ENCODE results near the gene PCDHGA6. TPM values are rescaled to one million over a fixed set of nuclear protein-coding genes. Genes with fewer than 3 reads are reported as not detected.
"Not testable (repeated sequence)": the region's sequence is repeated elsewhere in the genome, so short reads cannot be mapped to it uniquely, and the experiment has no call there.

The PCDHGA6 gene
- polyA plus RNA-seq (ENCODE audit: insufficient read length in 10 of 10) = 1 to 10 TPM; 2.4 to 5.4 (median 3.4) TPM
- long read RNA-seq, donor 1, full-length matches to known transcripts = 1 of 1 reads
- long read RNA-seq, donor 1, partial matches to known transcripts = 0 of 1 reads
- long read RNA-seq, donor 1, other reads (novel, unspliced or antisense) = 0 of 1 reads
- long read RNA-seq, donor 2, full-length matches to known transcripts = 2 of 2 reads
- long read RNA-seq, donor 2, partial matches to known transcripts = 0 of 2 reads
- long read RNA-seq, donor 2, other reads (novel, unspliced or antisense) = 0 of 2 reads
- long read RNA-seq, donor 3 = 0 reads
- long read RNA-seq, donor 4, full-length matches to known transcripts = 4 of 4 reads
- long read RNA-seq, donor 4, partial matches to known transcripts = 0 of 4 reads
- long read RNA-seq, donor 4, other reads (novel, unspliced or antisense) = 0 of 4 reads
- long read RNA-seq, donor 5, full-length matches to known transcripts = 3 of 3 reads
- long read RNA-seq, donor 5, partial matches to known transcripts = 0 of 3 reads
- long read RNA-seq, donor 5, other reads (novel, unspliced or antisense) = 0 of 3 reads
- long read RNA-seq, donor 6, full-length matches to known transcripts = 3 of 3 reads
- long read RNA-seq, donor 6, partial matches to known transcripts = 0 of 3 reads
- long read RNA-seq, donor 6, other reads (novel, unspliced or antisense) = 0 of 3 reads
- long read RNA-seq, donor 7, full-length matches to known transcripts = 4 of 4 reads
- long read RNA-seq, donor 7, partial matches to known transcripts = 0 of 4 reads
- long read RNA-seq, donor 7, other reads (novel, unspliced or antisense) = 0 of 4 reads
- long read RNA-seq, donor 8, full-length matches to known transcripts = 2 of 2 reads
- long read RNA-seq, donor 8, partial matches to known transcripts = 0 of 2 reads
- long read RNA-seq, donor 8, other reads (novel, unspliced or antisense) = 0 of 2 reads
- long read RNA-seq, donor 9, full-length matches to known transcripts = 2 of 2 reads
- long read RNA-seq, donor 9, partial matches to known transcripts = 0 of 2 reads
- long read RNA-seq, donor 9, other reads (novel, unspliced or antisense) = 0 of 2 reads

DNA sequence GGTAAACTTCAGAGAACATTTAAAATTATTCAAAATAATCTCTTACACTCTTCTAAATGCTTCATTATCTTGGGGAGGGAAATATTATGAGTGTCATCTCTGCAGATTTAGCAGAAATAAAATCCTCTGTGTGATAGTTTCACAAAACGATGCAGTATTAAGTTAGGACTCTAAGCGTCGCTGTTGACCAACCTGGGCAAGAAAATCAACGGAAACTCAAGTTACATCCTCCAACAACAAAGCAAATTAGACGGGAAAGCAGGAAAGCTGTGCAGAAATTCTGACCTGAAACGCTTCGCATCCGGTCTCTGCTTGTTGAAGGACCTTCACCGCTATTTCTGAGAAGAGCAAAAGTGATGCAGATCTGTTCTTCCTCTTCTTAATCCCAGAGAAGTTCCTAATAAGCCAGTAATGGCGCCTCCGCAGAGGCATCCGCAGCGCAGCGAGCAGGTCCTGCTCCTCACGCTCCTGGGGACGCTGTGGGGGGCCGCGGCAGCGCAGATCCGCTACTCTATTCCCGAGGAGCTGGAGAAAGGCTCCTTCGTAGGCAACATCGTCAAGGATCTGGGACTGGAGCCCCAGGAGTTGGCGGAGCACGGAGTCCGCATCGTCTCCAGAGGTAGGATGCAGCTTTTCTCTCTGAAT lies at the start of gene PCDHGA6:
TSS of gene PCDHGA6 (plus strand) at position 219 of the 645 bp plus-strand sequence. CDS start at position 412, 193 bp downstream.
- DNase-seq = peak in 1 of 3 donors; percentile 14

DNA sequence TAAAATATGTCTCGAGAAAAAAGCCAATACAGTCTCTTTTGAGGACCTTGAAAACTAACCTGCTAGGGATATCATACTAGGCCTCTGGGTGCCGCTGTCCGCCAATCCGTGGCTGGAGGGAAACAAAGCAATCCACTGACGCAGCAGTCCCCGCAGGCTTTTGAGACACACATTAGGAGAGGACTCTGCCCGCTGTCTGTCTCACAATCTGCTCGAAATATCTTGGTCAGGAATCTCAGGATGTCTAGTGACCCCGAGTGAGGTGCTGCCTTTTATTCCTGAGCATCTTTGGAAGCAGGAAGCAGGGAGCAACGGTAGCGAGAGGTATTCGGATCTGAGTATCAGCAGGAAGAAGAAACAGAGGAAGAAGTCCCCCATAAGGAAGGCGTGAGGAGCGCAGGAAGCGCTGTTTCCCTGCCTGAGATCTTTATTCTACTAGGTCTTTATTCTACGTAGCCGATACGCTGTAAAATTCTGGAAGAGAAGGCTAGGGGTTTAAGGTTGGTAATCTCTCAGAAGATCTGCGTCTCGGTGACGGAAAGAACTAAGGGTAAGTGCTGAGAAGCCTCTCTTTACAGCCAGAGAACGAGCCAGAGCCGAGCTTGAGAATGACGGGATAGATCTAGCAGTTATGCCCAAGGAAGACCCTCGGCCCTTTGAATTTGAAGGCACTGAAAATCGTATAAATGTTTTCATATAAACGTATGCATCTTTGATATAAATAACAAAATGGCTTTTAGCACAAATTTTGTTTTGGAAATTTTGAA lies 47.4 kb upstream of the PCDHGA6 start:
- DNase-seq = peak; percentile 37 to 53 (median 45)

DNA sequence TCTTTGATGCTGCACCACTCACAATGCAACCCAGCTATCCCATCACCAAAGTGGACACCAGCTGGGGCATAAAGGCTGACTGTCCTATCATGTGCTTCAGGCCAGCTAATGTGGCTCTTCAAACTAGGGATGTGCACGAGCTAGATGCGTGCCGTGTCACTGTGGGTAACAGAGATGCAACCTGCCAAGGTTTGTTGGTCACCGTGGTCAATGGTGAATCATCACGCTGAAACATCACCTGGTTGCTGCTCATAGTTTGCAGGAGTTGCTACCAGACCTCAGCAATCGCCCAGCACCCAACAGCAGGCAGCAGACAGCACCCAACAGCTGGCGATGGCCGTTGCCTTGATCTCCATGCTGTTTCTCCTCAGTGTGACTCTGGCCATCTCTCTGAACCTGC lies 45.5 kb upstream of the PCDHGA6 start:
- DNase-seq = no peak

DNA sequence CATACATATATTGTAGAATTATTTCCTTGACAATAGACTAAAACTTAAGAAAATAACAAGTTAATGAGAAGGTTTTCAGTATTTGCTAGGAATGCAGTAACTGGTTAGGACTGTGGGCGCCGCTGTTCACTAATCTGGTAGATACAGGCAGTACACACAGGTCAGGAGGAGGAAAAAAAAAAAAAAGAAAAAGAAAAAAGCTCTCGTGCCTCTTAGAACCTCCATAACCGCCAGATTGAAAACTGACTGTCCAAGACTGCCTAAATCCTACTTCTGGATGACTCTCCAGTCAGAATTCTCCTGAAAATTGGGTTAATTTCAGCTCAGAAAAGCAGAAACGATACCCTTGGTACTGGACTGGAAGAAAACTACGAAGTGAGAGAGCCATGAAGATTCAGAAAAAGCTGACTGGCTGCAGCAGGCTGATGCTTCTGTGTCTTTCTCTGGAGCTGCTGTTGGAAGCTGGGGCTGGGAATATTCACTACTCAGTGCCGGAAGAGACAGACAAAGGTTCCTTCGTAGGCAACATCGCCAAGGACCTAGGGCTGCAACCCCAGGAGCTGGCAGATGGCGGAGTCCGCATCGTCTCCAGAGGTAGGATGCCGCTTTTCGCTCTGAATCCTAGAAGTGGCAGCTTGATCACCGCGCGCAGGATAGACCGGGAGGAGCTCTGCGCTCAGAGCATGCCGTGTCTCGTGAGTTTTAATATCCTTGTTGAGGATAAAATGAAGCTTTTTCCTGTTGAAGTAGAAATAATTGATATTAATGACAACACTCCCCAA lies 43.2 kb upstream of the PCDHGA6 start, which contains the start of gene PCDHGA1:
TSS of gene PCDHGA1 (plus strand) at position 216 of the 782 bp plus-strand sequence.
- no peak for DNase-seq

DNA sequence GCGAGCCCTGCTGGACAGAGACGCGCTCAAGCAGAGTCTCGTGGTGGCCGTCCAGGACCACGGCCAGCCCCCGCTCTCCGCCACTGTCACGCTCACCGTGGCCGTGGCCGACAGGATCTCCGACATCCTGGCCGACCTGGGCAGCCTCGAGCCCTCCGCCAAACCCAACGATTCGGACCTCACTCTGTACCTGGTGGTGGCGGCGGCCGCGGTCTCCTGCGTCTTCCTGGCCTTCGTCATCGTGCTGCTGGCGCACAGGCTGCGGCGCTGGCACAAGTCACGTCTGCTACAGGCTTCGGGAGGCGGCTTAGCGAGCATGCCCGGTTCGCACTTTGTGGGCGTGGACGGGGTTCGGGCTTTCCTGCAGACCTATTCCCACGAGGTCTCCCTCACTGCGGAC lies 41.1 kb upstream of the PCDHGA6 start:
- not testable (repeated sequence) for DNase-seq

DNA sequence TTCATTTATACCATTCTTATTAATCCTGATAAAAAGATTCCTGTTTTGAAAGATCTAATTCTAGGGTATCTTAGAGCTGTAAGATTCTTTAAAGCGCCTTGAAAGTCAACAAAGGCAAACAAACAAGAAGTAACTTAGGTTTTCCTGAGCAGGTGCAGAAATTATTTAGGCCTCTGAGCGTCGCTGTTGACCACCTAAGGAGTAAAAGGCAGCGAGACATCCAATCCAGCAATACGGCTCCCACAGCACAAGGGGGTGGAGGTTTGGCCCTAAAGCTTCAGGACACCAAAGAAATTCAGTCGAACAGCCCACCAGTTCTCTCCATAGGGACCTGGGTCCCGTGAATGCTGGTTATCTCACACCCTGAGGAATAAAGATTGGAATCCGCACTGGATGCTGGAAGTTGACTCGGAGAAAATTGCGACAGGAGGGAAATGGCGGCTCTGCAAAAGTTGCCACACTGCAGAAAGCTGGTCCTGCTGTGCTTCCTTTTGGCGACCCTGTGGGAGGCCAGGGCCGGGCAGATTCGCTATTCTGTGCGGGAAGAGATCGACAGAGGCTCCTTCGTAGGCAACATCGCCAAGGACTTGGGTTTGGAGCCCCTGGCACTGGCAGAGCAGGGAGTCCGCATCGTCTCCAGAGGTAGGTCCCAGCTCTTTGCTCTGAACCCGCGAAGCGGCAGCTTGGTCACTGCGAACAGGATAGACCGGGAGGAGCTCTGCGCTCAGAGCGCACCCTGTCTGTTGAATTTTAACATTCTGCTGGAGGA lies 35.0 kb upstream of the PCDHGA6 start, which contains the start of gene PCDHGA2:
TSS of gene PCDHGA2 (plus strand) at position 223 of the 769 bp plus-strand sequence.
- peak; percentile 19 to 53 (median 34) for DNase-seq

DNA sequence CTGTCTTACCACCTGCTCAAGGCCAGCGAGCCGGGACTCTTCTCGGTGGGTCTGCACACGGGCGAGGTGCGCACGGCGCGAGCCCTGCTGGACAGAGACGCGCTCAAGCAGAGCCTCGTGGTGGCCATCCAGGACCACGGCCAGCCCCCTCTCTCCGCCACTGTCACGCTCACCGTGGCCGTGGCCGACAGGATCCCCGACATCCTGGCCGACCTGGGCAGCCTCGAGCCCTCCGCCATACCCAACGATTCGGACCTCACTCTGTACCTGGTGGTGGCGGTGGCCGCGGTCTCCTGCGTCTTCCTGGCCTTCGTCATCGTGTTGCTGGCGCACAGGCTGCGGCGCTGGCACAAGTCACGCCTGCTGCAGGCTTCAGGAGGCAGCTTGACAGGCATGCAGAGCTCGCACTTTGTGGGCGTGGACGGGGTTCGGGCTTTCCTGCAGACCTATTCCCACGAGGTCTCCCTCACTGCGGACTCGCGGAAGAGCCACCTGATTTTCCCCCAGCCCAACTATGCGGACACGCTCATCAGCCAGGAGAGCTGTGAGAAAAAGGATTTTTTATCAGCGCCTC lies 32.8 kb upstream of the PCDHGA6 start:
- not testable (repeated sequence) for DNase-seq

DNA sequence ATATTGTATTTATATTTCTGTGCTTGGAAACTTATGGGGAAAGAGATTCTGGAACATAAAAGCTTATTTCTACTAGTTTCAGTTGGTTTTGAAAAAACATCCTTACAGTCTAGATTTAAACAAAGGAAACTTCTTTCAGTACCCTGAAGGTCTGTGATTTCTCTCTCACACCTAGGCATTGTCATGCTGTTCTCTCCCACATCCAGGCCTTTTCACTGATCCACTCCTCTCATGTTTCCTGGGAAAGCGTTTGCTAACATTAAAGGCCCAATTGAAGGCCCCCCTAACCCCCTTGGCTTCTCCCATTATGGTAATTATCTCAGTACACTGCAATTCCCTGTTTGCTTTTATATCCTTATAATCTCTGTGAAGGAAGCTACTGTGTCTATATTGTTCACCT lies 30.9 kb upstream of the PCDHGA6 start:
- DNase-seq = no peak

DNA sequence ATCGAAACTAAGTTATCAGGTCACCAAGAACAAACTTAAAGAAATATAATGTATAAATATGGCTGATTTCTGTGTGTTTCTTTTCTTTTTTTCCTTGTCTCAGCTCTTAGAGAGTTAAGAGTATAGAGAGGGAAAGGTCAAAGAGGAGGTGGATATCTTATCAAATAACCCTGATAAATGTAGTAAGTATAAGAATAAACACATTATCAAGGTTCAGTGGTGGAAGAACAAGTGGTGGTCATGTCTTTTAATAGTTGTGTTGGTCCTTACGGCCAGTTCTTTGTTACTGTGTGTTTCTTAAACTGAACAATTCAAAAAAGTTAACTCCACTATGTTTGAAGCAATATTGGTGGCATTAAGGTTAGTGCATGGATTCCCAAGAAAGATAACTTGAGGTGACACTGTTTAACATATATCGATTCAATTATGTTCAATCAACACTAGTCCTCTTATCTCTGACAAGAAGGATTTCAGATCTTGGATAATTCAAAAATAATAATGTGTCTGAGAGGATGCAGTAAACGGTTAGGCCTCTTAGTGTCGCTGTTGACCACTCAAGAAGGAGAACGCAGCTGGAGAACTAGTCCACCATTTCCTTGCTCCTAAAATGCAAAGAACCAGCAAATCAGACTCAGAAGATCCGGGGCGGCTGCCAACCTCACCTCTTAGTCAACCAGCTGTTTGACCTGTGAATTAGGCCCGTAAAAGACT lies 30.3 kb upstream of the PCDHGA6 start, which contains the start of gene PCDHGA3:
TSS of gene PCDHGA3 (plus strand) at position 588 of the 711 bp plus-strand sequence. CDS start 205 bp downstream, outside the sequence.
- DNase-seq = peak in 1 of 3 donors; percentile 14

DNA sequence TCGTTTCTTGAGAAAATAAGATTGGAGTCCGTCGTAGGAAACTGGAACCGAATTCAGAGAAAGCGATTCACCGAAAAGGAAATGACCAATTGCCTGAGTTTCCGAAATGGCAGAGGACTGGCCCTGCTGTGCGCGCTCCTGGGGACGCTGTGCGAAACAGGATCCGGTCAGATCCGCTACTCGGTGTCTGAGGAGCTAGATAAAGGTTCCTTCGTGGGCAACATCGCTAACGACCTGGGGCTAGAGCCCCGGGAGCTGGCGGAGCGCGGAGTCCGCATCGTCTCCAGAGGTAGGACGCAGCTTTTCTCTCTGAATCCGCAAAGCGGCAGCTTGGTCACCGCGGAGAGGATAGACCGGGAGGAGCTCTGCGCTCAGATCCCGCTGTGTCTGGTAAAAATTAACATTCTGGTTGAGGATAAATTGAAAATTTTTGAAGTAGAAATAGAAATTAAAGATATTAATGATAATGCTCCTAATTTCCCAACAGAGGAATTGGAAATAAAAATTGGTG lies 29.7 kb upstream of the PCDHGA6 start:
- DNase-seq = peak in 1 of 3 donors; percentile 17

DNA sequence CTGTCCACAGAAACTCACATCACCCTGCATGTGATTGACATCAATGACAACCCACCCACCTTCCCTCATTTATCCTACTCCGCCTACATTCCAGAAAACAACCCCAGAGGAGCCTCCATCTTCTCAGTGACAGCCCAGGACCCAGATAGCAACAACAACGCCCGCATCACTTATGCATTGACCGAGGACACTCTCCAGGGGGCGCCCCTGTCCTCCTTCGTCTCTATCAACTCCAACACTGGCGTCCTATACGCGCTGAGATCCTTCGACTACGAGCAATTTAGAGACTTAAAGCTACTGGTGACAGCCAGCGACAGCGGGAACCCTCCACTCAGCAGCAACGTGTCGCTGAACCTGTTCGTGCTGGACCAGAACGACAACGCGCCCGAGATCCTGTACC lies 28.4 kb upstream of the PCDHGA6 start:
- DNase-seq = no peak

DNA sequence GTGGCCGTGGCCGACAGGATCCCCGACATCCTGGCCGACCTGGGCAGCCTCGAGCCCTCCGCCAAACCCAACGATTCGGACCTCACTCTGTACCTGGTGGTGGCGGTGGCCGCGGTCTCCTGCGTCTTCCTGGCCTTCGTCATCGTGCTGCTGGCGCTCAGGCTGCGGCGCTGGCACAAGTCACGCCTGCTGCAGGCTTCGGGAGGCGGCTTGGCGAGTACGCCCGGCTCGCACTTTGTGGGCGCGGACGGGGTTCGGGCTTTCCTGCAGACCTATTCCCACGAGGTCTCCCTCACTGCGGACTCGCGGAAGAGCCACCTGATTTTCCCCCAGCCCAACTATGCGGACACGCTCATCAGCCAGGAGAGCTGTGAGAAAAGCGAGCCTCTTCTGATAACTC lies 27.7 kb upstream of the PCDHGA6 start:
- DNase-seq = not testable (repeated sequence)

DNA sequence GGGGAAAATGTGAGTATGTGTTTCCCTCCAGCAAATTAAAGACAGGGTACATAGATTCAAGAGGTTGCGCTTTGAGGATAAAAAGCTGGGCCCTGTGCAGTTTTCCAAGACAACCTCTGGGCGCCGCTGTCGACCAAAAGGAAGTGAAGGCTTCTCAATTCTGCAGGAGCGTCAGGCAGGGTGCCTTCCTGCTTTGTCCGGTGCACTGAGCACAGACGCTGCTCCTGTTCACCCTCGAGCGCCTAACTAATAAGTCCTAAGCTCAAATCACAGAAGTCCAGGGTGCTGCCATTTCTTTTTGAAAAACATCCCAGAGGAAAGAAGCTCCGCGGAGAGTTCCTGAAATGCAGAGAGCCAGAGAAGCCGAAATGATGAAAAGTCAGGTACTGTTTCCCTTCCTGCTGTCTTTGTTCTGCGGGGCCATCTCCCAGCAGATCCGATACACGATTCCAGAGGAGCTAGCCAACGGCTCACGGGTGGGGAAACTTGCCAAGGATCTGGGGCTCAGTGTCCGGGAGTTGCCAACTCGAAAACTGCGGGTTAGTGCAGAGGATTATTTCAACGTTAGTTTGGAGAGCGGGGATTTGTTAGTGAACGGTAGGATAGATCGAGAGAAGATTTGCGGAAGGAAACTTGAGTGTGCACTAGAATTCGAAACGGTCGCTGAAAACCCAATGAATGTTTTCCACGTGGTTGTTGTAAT lies 23.6 kb upstream of the PCDHGA6 start, which contains the start of gene PCDHGB1:
TSS of gene PCDHGB1 (plus strand) at position 183 of the 703 bp plus-strand sequence. CDS start at position 345, 162 bp downstream.
- DNase-seq = no peak

DNA sequence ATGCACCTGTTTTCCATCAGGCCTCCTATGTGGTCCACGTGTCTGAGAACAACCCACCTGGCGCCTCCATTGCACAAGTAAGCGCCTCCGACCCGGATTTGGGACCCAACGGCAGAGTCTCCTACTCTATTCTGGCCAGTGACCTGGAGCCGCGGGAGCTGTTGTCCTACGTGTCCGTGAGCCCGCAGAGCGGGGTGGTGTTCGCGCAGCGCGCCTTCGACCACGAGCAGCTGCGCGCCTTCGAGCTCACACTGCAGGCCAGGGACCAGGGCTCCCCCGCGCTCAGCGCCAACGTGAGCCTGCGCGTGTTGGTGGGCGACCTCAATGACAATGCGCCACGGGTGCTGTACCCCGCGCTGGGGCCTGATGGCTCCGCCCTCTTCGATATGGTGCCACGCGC lies 22.1 kb upstream of the PCDHGA6 start:
- DNase-seq = no peak

DNA sequence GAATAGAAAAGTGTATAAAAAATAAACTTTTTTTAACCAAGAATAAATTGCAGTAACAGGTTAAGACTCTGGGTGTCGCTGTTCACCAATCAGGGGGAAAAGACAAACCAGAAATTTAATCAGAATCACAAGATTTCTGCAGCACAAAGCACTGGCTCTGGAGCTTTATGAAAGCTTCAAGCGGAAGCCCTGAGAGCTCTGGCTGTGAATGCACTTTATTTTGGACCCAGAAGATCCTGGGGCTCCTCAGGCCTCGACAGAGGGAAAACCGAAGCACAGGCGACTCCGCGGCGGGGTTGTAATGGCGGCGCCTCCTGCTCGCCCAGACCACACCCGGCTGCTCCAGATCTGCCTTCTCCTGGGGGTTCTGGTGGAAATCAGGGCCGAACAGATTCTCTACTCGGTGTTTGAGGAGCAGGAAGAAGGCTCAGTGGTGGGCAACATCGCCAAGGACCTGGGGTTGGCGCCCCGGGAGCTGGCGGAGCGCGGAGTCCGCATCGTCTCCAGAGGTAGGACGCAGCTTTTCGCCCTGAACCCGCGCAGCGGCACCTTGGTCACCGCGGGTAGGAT lies 18.7 kb upstream of the PCDHGA6 start, which contains the start of gene PCDHGA4:
TSS of gene PCDHGA4 (plus strand) at position 122 of the 570 bp plus-strand sequence. CDS start at position 209, 87 bp downstream.
- no peak for DNase-seq

DNA sequence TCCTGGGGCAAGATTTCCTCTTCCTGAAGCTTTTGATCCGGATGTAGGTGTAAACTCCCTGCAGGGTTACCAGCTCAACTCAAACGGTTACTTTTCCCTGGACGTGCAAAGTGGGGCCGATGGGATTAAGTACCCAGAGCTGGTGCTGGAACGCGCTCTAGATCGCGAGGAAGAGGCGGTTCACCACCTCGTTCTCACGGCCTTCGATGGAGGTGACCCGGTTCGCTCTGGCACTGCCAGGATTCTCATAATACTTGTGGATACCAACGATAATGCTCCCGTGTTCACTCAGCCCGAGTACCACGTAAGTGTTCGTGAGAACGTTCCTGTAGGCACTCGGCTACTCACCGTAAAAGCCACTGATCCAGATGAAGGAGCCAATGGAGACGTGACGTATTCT lies 18.1 kb upstream of the PCDHGA6 start:
- DNase-seq = no peak
